OCI-LY7 (cell line): ENCODE measurements around the gene PAK5.

Experiments
- EZH2phosphoT487 ChIP-seq: fragments of 200-600 bp; sonication (generic); IDR thresholded peaks from 2 replicates; pipeline ENCODE4 v1.6.1; 2018; ENCODE audit warnings: low read depth, borderline replicate concordance, mild to moderate bottlenecking, mixed run types, antibody characterized with exemption, low read length, moderate library complexity, mixed read lengths
- TF ChIP-seq, protein P1 (sequence below): fragments of 200-600 bp; sonication (generic); conservative IDR thresholded peaks from 2 replicates; pipeline ENCODE4 v1.5.1; 2014; ENCODE audit warnings: mild to moderate bottlenecking, antibody characterized with exemption, low read length, moderate library complexity, mixed read lengths

DNA sequence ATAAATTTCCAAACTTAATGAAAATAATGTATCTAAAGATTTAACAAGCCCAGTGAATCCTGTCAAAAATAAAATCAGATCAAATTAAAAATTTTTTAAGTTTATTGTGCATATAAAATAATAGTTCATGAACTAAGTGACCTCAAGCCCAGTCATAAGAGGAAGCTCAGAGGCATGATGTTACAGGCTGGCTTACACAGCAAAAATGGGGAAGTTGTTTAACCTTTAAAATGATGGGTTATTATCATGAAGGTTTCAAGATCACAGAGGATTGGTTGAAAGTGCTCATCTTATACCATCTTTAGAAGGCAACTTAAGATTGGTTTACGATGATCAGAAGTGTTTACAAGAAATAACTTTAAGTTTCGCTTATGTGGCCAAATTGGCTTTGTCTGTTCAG is 102.5 kb downstream of the PAK5 start:
- TF ChIP-seq, protein P1, sequence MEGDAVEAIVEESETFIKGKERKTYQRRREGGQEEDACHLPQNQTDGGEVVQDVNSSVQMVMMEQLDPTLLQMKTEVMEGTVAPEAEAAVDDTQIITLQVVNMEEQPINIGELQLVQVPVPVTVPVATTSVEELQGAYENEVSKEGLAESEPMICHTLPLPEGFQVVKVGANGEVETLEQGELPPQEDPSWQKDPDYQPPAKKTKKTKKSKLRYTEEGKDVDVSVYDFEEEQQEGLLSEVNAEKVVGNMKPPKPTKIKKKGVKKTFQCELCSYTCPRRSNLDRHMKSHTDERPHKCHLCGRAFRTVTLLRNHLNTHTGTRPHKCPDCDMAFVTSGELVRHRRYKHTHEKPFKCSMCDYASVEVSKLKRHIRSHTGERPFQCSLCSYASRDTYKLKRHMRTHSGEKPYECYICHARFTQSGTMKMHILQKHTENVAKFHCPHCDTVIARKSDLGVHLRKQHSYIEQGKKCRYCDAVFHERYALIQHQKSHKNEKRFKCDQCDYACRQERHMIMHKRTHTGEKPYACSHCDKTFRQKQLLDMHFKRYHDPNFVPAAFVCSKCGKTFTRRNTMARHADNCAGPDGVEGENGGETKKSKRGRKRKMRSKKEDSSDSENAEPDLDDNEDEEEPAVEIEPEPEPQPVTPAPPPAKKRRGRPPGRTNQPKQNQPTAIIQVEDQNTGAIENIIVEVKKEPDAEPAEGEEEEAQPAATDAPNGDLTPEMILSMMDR, result no peak
- no peak for TF ChIP-seq EZH2phosphoT487
